Mucosa of descending colon (tissue), 3 donors: ENCODE measurements around the gene PCP4L1. TPM values are rescaled to one million over a fixed set of nuclear protein-coding genes. Genes with fewer than 3 reads are reported as not detected.
A peak's percentile ranks its signal among the peaks of the same experiment; 100 is the strongest.

Experiments used
- ATAC-seq: fragments of 200-7000 bp; cut with Tn5 transposase; one replicate; pipeline ENCODE4 v1.9.1; 2020; ENCODE audit warnings: mild to moderate bottlenecking, moderate library complexity
- DNase-seq, 3 donors: peaks; one replicate each; pipeline ENCODE4 v3.0.0-alpha.2; 2020
- H3K36me3 ChIP-seq: fragments of 200-600 bp; one replicate; pipeline ENCODE4 v1.8.0; 2021; ENCODE audit warnings: low read depth, mild to moderate bottlenecking
- H3K4me1 ChIP-seq: fragments of 200-600 bp; one replicate; pipeline ENCODE4 v1.8.0; 2021; ENCODE audit warnings: low read depth, mild to moderate bottlenecking
- H3K4me3 ChIP-seq: fragments of 200-600 bp; one replicate; pipeline ENCODE4 v1.8.0; 2021; ENCODE audit warnings: mild to moderate bottlenecking
- H3K9me3 ChIP-seq: fragments of 200-600 bp; one replicate; pipeline ENCODE4 v1.8.0; 2021; ENCODE audit warnings: mild to moderate bottlenecking
- CTCF ChIP-seq: fragments of 200-600 bp; IDR thresholded peaks from one replicate; pipeline ENCODE4 v1.8.0; 2022; ENCODE audit warnings: antibody characterized with exemption, mild to moderate bottlenecking
- intact Hi-C, 2 donors: fragments of 100-400 bp; cut with DNase I in 1 of 2; cut with micrococcal nuclease in 1 of 2; formaldehyde crosslinking; loops; one replicate each; pipeline versions ENCODE4 v1.11.0 to v1.11.1; 2022; cut with DNase I, micrococcal nuclease
- total RNA-seq, 3 donors: library from RNA; stranded (reverse); fragmentation: NEBNext Ultra II Directional in 2 of 3; extraction: Animal tissue kit (Norgen Biotek cat#: 25700) in 2 of 3; gene quantifications; one replicate each; pipeline versions ENCODE4 v1.2.1 to v1.2.4, GENCODE V29; 2021 to 2023
- donor health status: DM: no; HTN: no; CAD: no; lungs with moderate emphysema.
- donor health status: DM: no; HTN: no; CAD: no.
- donor health status: DM: no; HTN: yes; CAD: no.

The PCP4L1 gene
- total RNA-seq, 3 donors from 2014 or later: 0.41 to 12.2 (median 1.6) TPM

GRCh38 chr1:161226759-161227158 is 31.8 kb upstream of the PCP4L1 start:
- Histone ChIP-seq H3K9me3 (no peaks in the 10 kb centered on the region), H3K4me3 (no peak overlapping the region), H3K36me3 (no peaks in the 10 kb centered on the region), H3K4me1 (peaks cover 18% of the 10 kb centered on the region)
- no peak for DNase-seq
- intact Hi-C loops: loop anchor here (5.0 to 10.0 kb wide), 2 partner anchors 66 to 158 kb away; no protein-coding TSS in a partner anchor
- ATAC-seq: no peak
- no peak for TF ChIP-seq CTCF

GRCh38 chr1:161227196-161227871 is 31.2 kb upstream of the PCP4L1 start:
- Histone ChIP-seq H3K4me1 (peaks cover 18% of the 10 kb centered on the region), H3K9me3 (no peaks in the 10 kb centered on the region), H3K36me3 (no peaks in the 10 kb centered on the region), H3K4me3 (no peak overlapping the region)
- ATAC-seq (peak; percentile 69), DNase-seq (peak; percentile 79 to 86 (median 86))
- peak; percentile 72 for TF ChIP-seq CTCF
- intact Hi-C loops: loop anchor here (5.0 to 10.0 kb wide), 2 partner anchors 65 to 157 kb away; no protein-coding TSS in a partner anchor

GRCh38 chr1:161228032-161228431 is 30.5 kb upstream of the PCP4L1 start:
- TF ChIP-seq CTCF: no peak
- H3K4me3 ChIP-seq: no peak overlapping the region
- no peaks in the 10 kb centered on the region for H3K36me3 ChIP-seq
- ATAC-seq: no peak
- DNase-seq: no peak
- H3K9me3 ChIP-seq: no peaks in the 10 kb centered on the region
- peaks cover 18% of the 10 kb centered on the region for H3K4me1 ChIP-seq
- intact Hi-C loops: loop anchor here (5.0 to 10.0 kb wide), 2 partner anchors 64 to 157 kb away; no protein-coding TSS in a partner anchor

- Histone ChIP-seq H3K9me3 (no peaks in the 10 kb centered on the region), H3K36me3 (no peaks in the 10 kb centered on the region), H3K4me3 (no peak overlapping the region), H3K4me1 (peaks cover 18% of the 10 kb centered on the region)
- no peak for TF ChIP-seq CTCF
- ATAC-seq (no peak), DNase-seq (no peak)
- intact Hi-C loops: loop anchor here (5.0 to 10.0 kb wide), 2 partner anchors 62 to 155 kb away; no protein-coding TSS in a partner anchor
Observed at GRCh38 chr1:161229896-161230295, 28.6 kb upstream of the PCP4L1 start.

GRCh38 chr1:161230762-161231161 is 27.8 kb upstream of the PCP4L1 start:
- Histone ChIP-seq H3K4me3 (no peak overlapping the region), H3K4me1 (peaks cover 18% of the 10 kb centered on the region), H3K36me3 (no peaks in the 10 kb centered on the region), H3K9me3 (no peaks in the 10 kb centered on the region)
- DNase-seq: no peak
- ATAC-seq: no peak
- no peak for TF ChIP-seq CTCF
- intact Hi-C loops: no loop called here
